ENCODE results near the gene SH3BP4. TPM values are rescaled to one million over a fixed set of nuclear protein-coding genes. Genes with fewer than 3 reads are reported as not detected.

Gene SH3BP4
- total RNA-seq, 4 donors from 2014 or later, result 11.0 to 22.9 (median 18.7) TPM

GRCh38 chr2:235047171-235048160, 95.6 kb downstream of the SH3BP4 start:
- Histone ChIP-seq H3K9me3 (no peaks in the 10 kb centered on the region), H3K36me3 (peaks cover 0 to 32% (median 3%) of the 10 kb centered on the region in 3 donors), H3K4me3 (no peak overlapping the region), H3K27me3 (no peaks in the 10 kb centered on the region), H3K4me1 (peaks cover 12 to 30% (median 13%) of the 10 kb centered on the region in 3 donors), H3K27ac (no peak overlapping the region)
- intact Hi-C loops (cut with DNase I), result no loop called here
- 86 to 91% methylated on average over 17 to 22 of the region's 24 CpGs for WGBS, 2 donors
- TF ChIP-seq, protein P1, sequence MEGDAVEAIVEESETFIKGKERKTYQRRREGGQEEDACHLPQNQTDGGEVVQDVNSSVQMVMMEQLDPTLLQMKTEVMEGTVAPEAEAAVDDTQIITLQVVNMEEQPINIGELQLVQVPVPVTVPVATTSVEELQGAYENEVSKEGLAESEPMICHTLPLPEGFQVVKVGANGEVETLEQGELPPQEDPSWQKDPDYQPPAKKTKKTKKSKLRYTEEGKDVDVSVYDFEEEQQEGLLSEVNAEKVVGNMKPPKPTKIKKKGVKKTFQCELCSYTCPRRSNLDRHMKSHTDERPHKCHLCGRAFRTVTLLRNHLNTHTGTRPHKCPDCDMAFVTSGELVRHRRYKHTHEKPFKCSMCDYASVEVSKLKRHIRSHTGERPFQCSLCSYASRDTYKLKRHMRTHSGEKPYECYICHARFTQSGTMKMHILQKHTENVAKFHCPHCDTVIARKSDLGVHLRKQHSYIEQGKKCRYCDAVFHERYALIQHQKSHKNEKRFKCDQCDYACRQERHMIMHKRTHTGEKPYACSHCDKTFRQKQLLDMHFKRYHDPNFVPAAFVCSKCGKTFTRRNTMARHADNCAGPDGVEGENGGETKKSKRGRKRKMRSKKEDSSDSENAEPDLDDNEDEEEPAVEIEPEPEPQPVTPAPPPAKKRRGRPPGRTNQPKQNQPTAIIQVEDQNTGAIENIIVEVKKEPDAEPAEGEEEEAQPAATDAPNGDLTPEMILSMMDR (IDR thresholded peaks at IDR 0.05), result no peak
- no peak for TF ChIP-seq POLR2A (IDR thresholded peaks at IDR 0.05)
- DNase-seq, result no peak

DNA sequence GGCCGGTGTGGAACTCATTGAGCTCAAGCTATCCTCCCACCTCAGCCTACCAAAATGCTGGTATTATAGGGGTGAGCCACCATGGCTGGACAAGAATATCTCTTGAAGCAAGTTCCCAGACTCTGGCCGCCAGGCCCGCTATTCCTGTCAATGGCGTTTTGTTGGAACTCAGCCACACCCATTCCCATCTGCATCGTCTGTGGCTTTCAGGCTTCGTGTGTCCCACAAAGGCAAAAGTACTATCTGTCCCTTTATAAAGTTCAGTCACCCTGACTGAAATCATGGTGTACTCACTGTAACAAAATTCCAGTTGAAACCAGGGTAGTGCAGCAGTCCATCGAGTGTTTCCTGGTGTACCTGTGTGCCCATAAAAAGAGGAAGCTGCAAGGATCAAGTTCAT, 96.7 kb downstream of the SH3BP4 start:
- DNase-seq, result no peak
- no peak overlapping the region for H3K4me3 ChIP-seq
- no peaks in the 10 kb centered on the region for H3K9me3 ChIP-seq
- intact Hi-C loops (cut with DNase I), result no loop called here
- H3K4me1 ChIP-seq, result peaks cover 12 to 30% (median 13%) of the 10 kb centered on the region in 3 donors
- H3K27me3 ChIP-seq, result no peaks in the 10 kb centered on the region
- 62 to 76% methylated on average over 6 to 7 of the region's 7 CpGs for WGBS, 2 donors
- H3K27ac ChIP-seq, result no peak overlapping the region
- H3K36me3 ChIP-seq, result peaks cover 0 to 35% (median 0%) of the 10 kb centered on the region in 3 donors
- TF ChIP-seq POLR2A (IDR thresholded peaks at IDR 0.05), result no peak
- TF ChIP-seq, protein P1 (IDR thresholded peaks at IDR 0.05), result no peak

DNA sequence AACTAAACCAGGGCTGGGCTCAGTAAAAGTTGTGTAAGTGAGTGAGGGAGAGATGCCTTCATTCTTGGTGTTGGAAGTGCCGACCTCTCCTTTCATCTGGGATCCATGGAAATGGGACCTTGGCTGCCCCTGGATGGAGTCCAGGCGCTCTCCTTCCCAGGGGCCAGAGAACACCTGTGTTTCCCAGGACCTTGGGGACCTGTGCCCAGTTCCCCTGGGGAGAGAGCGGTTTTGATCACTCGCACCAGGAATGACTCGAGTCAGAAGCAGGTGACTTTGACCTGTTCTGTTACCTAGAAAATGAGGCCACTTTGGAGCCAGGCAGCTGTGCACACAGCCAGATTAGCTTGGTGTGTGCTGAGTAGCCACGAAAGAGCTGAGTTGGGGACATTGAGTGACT, 97.3 kb downstream of the SH3BP4 start:
- H3K27ac ChIP-seq, result peak overlapping the region in 1 of 4 donors; percentile 3
- H3K4me3 ChIP-seq, result no peak overlapping the region
- intact Hi-C loops (cut with DNase I), result no loop called here
- H3K9me3 ChIP-seq, result no peaks in the 10 kb centered on the region
- WGBS, 2 donors, result 83 to 87% methylated on average over 1 to 3 of the region's 6 CpGs
- no peak for TF ChIP-seq POLR2A (IDR thresholded peaks at IDR 0.05)
- TF ChIP-seq, protein P1 (IDR thresholded peaks at IDR 0.05), result no peak
- DNase-seq, result no peak
- H3K36me3 ChIP-seq, result peaks cover 0 to 36% (median 0%) of the 10 kb centered on the region in 3 donors
- no peaks in the 10 kb centered on the region for H3K27me3 ChIP-seq
- H3K4me1 ChIP-seq, result peaks cover 12 to 30% (median 13%) of the 10 kb centered on the region in 3 donors

DNA sequence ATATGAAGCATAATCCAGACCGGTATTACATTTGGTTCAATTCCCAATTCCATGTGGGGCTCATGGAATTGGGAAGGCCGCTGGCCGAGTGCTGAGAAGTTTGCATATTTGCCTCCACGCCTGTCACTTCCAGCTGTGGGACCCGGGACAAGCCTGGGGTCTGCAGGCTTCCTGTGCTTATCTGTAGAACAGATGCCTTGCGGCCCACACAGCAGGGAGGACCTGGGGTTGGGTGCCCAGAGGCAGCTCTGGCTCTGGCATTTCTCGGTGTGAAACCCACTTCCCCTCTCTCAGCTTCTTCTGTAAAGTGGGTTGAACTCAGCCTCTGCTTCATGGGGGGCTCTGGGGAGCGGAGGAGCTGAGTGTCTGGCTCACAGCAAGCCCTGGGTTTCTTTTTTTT, 97.9 kb downstream of the SH3BP4 start:
- Histone ChIP-seq H3K27me3 (no peaks in the 10 kb centered on the region), H3K4me1 (peaks cover 12 to 28% (median 13%) of the 10 kb centered on the region in 3 donors), H3K36me3 (peaks cover 0 to 39% (median 0%) of the 10 kb centered on the region in 3 donors), H3K4me3 (no peak overlapping the region), H3K9me3 (no peaks in the 10 kb centered on the region), H3K27ac (no peak overlapping the region)
- TF ChIP-seq, protein P1 (IDR thresholded peaks at IDR 0.05), result no peak
- no peak for TF ChIP-seq POLR2A (IDR thresholded peaks at IDR 0.05)
- 82% methylated on average over 6 to 8 of the region's 8 CpGs for WGBS, 2 donors
- no peak for DNase-seq
- intact Hi-C loops (cut with DNase I), result no loop called here

DNA sequence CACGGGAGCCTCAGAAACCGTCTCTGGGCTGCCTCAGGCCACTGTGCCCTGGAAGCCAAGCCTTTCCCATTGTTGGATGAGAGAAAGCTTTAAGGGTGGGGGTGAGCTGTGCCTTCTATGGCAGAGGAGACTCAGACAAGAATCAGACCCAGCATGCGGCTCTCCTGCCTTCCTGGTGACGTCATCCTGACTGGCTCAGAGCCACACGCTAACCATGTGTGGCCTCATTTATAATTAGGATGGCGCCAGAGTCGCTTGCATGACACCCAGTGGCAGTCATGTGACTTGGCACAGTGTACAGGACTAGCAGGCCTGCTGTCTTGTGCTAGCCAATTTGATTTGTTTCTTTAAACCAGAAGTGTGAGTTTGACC, 99.1 kb downstream of the SH3BP4 start:
- Histone ChIP-seq H3K4me1 (peaks cover 9 to 16% (median 13%) of the 10 kb centered on the region in 3 donors), H3K9me3 (no peaks in the 10 kb centered on the region), H3K4me3 (no peak overlapping the region), H3K36me3 (peaks cover 0 to 47% (median 0%) of the 10 kb centered on the region in 3 donors), H3K27me3 (no peaks in the 10 kb centered on the region), H3K27ac (peak overlapping the region; percentile 10 to 54 (median 23))
- peak; percentile 26 for DNase-seq
- intact Hi-C loops (cut with DNase I), result no loop called here
- 24 to 27% methylated on average over 2 to 4 of the region's 7 CpGs for WGBS, 2 donors
- no peak for TF ChIP-seq POLR2A (IDR thresholded peaks at IDR 0.05)
- TF ChIP-seq, protein P1 (IDR thresholded peaks at IDR 0.05), result peak in 4 of 6 experiments; percentile 8 to 52 (median 22)

Measured in esophagus squamous epithelium (tissue), 5 donors.